K562 (cell line): ENCODE measurements around the gene STARD8. TPM values are rescaled to one million over a fixed set of nuclear protein-coding genes. Genes with fewer than 3 reads are reported as not detected.

Experiments used
- POLR2G ChIP-seq: fragments of 200-400 bp; formaldehyde crosslinking; IDR thresholded peaks from 2 replicates; pipeline ENCODE4 v1.6.1; 2017; ENCODE audit warnings: low read depth, mild to moderate bottlenecking, antibody characterized with exemption, low read length, moderate library complexity
- polyA plus RNA-seq, 8 experiments: library from polyadenylated mRNA; depleted of rRNA in 4 of 8; stranded (reverse) in 5 of 8; unstranded in 3 of 8; fragments of >200 nt; fragmentation: Nextera tagmentation in 2 of 8; fragmentation: Illumina TruSeq in 1 of 8; extraction: Ambion mirVana in 2 of 8; extraction: Trizol in 1 of 8; gene quantifications; 2 replicates each; pipeline versions ENCODE4 v1.2.1 to v1.2.3, GENCODE V29; 2011 to 2014; ENCODE audit warnings: inconsistent platforms in 1 of 8, missing spikeins in 1 of 8
- total RNA-seq, 7 experiments: library from RNA; depleted of rRNA in 6 of 7; stranded (reverse); fragments of >200 nt in 6 of 7; fragmentation: Illumina TruSeq in 2 of 7; extraction: Trizol in 2 of 7; gene quantifications; 2 replicates each; pipeline versions ENCODE4 v1.2.1 to v1.2.3, GENCODE V29; 2011 to 2021; ENCODE audit warnings: low replicate concordance in 1 of 7
- TF ChIP-seq, protein P1 (sequence below): fragments of 450-650 bp; IDR thresholded peaks from 2 replicates; pipeline ENCODE4 v1.6.1; 2016; ENCODE audit warnings: mild to moderate bottlenecking, moderate library complexity
- TF ChIP-seq, protein P2 (sequence below), 2 experiments: IDR thresholded peaks; 2 replicates each; pipeline ENCODE4 v1.6.1; 2011; ENCODE audit warnings: borderline replicate concordance in 1 of 2, control low read depth in 1 of 2, low read depth in 1 of 2, low read length in 1 of 2, mild to moderate bottlenecking in 1 of 2, mixed read lengths in 1 of 2, moderate library complexity in 1 of 2; ENCODE audit not compliant: insufficient read depth in 1 of 2, insufficient read length in 1 of 2, poor library complexity in 1 of 2, severe bottlenecking in 1 of 2; ENCODE audit errors: extremely low read depth in 1 of 2
- TF ChIP-seq, protein P3 (sequence below), 2 experiments: IDR thresholded peaks; 2 replicates each; pipeline ENCODE4 v1.6.1; 2012; ENCODE audit warnings: improper control_type of control experiment in 2 of 2, low read depth in 2 of 2, low read length in 2 of 2, borderline replicate concordance in 1 of 2
- TF ChIP-seq, protein P4 (sequence below): fragments of 450-650 bp; conservative IDR thresholded peaks from 2 replicates; pipeline ENCODE4 v1.6.1; 2016; ENCODE audit warnings: missing genetic modification characterization, low read depth, mild to moderate bottlenecking, control low read depth, missing compliant biosample characterization

STARD8 gene
- total and polyA plus RNA-seq, 9 of the 15 experiments (the other 6 are each of a cell fraction or from before 2014, with no cell fraction given): 1.6 to 35.0 (median 15.9) TPM

DNA sequence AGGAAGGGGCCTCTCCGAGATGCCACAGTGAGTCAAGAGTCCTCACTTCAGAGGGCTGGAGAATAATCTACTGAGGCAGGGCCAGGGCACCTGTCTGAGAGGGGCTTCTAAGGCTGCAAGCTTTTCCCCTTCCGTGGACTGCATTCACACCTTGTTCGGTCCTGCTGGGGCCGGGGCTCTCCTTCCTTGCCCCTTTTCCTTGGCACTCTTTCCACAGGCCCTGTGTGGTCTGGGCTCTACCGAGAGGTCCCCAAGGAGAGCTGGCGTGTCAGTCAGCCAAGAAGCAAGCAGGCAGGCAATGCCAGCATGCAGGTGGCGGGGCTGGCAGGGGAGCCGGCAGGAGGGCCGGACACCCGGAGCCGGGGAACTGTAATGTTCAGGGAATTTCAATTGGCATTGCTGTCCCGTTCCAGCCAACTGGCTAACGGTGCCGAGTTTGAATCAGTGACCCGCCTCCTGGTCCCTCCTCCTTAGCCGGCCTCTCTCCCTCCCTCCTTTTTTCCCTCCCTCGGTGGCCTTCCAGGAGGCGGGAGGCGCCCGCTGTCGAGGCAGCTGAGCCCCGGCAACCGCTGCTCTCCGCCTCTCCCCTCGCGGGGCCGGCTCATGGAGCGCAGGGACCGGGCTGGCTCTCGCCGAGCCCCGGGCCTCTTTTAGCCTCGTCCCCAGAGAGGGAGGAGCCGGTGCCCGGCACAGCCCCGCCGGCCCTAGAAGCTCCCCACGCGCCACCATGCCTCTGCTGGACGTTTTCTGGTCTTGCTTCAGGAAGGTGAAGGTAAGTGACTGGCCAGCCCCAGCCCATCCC, at the start of gene STARD8 (continued):
- TF ChIP-seq, protein P1, sequence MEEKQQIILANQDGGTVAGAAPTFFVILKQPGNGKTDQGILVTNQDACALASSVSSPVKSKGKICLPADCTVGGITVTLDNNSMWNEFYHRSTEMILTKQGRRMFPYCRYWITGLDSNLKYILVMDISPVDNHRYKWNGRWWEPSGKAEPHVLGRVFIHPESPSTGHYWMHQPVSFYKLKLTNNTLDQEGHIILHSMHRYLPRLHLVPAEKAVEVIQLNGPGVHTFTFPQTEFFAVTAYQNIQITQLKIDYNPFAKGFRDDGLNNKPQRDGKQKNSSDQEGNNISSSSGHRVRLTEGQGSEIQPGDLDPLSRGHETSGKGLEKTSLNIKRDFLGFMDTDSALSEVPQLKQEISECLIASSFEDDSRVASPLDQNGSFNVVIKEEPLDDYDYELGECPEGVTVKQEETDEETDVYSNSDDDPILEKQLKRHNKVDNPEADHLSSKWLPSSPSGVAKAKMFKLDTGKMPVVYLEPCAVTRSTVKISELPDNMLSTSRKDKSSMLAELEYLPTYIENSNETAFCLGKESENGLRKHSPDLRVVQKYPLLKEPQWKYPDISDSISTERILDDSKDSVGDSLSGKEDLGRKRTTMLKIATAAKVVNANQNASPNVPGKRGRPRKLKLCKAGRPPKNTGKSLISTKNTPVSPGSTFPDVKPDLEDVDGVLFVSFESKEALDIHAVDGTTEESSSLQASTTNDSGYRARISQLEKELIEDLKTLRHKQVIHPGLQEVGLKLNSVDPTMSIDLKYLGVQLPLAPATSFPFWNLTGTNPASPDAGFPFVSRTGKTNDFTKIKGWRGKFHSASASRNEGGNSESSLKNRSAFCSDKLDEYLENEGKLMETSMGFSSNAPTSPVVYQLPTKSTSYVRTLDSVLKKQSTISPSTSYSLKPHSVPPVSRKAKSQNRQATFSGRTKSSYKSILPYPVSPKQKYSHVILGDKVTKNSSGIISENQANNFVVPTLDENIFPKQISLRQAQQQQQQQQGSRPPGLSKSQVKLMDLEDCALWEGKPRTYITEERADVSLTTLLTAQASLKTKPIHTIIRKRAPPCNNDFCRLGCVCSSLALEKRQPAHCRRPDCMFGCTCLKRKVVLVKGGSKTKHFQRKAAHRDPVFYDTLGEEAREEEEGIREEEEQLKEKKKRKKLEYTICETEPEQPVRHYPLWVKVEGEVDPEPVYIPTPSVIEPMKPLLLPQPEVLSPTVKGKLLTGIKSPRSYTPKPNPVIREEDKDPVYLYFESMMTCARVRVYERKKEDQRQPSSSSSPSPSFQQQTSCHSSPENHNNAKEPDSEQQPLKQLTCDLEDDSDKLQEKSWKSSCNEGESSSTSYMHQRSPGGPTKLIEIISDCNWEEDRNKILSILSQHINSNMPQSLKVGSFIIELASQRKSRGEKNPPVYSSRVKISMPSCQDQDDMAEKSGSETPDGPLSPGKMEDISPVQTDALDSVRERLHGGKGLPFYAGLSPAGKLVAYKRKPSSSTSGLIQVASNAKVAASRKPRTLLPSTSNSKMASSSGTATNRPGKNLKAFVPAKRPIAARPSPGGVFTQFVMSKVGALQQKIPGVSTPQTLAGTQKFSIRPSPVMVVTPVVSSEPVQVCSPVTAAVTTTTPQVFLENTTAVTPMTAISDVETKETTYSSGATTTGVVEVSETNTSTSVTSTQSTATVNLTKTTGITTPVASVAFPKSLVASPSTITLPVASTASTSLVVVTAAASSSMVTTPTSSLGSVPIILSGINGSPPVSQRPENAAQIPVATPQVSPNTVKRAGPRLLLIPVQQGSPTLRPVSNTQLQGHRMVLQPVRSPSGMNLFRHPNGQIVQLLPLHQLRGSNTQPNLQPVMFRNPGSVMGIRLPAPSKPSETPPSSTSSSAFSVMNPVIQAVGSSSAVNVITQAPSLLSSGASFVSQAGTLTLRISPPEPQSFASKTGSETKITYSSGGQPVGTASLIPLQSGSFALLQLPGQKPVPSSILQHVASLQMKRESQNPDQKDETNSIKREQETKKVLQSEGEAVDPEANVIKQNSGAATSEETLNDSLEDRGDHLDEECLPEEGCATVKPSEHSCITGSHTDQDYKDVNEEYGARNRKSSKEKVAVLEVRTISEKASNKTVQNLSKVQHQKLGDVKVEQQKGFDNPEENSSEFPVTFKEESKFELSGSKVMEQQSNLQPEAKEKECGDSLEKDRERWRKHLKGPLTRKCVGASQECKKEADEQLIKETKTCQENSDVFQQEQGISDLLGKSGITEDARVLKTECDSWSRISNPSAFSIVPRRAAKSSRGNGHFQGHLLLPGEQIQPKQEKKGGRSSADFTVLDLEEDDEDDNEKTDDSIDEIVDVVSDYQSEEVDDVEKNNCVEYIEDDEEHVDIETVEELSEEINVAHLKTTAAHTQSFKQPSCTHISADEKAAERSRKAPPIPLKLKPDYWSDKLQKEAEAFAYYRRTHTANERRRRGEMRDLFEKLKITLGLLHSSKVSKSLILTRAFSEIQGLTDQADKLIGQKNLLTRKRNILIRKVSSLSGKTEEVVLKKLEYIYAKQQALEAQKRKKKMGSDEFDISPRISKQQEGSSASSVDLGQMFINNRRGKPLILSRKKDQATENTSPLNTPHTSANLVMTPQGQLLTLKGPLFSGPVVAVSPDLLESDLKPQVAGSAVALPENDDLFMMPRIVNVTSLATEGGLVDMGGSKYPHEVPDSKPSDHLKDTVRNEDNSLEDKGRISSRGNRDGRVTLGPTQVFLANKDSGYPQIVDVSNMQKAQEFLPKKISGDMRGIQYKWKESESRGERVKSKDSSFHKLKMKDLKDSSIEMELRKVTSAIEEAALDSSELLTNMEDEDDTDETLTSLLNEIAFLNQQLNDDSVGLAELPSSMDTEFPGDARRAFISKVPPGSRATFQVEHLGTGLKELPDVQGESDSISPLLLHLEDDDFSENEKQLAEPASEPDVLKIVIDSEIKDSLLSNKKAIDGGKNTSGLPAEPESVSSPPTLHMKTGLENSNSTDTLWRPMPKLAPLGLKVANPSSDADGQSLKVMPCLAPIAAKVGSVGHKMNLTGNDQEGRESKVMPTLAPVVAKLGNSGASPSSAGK: peak; percentile 63
- TF ChIP-seq, protein P2, sequence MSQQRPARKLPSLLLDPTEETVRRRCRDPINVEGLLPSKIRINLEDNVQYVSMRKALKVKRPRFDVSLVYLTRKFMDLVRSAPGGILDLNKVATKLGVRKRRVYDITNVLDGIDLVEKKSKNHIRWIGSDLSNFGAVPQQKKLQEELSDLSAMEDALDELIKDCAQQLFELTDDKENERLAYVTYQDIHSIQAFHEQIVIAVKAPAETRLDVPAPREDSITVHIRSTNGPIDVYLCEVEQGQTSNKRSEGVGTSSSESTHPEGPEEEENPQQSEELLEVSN (IDR thresholded peaks at IDR 0.05; ENCODE audit: borderline replicate concordance in 1 of 2, extremely low read depth in 1 of 2, insufficient read depth in 1 of 2, insufficient read length in 1 of 2, low read depth in 1 of 2, low read length in 1 of 2, poor library complexity in 1 of 2, severe bottlenecking in 1 of 2): peak; percentile 22 to 57
- TF ChIP-seq, protein P3, sequence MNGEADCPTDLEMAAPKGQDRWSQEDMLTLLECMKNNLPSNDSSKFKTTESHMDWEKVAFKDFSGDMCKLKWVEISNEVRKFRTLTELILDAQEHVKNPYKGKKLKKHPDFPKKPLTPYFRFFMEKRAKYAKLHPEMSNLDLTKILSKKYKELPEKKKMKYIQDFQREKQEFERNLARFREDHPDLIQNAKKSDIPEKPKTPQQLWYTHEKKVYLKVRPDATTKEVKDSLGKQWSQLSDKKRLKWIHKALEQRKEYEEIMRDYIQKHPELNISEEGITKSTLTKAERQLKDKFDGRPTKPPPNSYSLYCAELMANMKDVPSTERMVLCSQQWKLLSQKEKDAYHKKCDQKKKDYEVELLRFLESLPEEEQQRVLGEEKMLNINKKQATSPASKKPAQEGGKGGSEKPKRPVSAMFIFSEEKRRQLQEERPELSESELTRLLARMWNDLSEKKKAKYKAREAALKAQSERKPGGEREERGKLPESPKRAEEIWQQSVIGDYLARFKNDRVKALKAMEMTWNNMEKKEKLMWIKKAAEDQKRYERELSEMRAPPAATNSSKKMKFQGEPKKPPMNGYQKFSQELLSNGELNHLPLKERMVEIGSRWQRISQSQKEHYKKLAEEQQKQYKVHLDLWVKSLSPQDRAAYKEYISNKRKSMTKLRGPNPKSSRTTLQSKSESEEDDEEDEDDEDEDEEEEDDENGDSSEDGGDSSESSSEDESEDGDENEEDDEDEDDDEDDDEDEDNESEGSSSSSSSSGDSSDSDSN (IDR thresholded peaks at IDR 0.05; ENCODE audit: borderline replicate concordance in 1 of 2, low read depth in 2 of 2, low read length in 2 of 2): peak; percentile 32 to 71; a peak in 1 of 4 replicates
- TF ChIP-seq POLR2G: peak; percentile 70
- TF ChIP-seq, protein P4, sequence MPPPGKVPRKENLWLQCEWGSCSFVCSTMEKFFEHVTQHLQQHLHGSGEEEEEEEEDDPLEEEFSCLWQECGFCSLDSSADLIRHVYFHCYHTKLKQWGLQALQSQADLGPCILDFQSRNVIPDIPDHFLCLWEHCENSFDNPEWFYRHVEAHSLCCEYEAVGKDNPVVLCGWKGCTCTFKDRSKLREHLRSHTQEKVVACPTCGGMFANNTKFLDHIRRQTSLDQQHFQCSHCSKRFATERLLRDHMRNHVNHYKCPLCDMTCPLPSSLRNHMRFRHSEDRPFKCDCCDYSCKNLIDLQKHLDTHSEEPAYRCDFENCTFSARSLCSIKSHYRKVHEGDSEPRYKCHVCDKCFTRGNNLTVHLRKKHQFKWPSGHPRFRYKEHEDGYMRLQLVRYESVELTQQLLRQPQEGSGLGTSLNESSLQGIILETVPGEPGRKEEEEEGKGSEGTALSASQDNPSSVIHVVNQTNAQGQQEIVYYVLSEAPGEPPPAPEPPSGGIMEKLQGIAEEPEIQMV (tag): no peak
